Measurements from ENCODE around the gene CMKLR1.

The CMKLR1 gene

GRCh38 chr12:108352591-108352990 lies 13.5 kb upstream of the CMKLR1 start:
- no peak for TF ChIP-seq EZH2 (optimal IDR thresholded peaks at IDR 0.05; ENCODE audit: low read depth, low read length)
- TF ChIP-seq CTCF (IDR thresholded peaks at IDR 0.05; ENCODE audit: low read length), result no peak
- no peak for TF ChIP-seq EZH2phosphoT487 (IDR thresholded peaks at IDR 0.05; ENCODE audit: low read length)
- H3K9me3 ChIP-seq (replicated peaks; ENCODE audit: insufficient read depth, low read length), result no peaks in the 10 kb centered on the region
- no peaks in the 10 kb centered on the region for H3K79me2 ChIP-seq (ENCODE audit: low read length)
- no peaks in the 10 kb centered on the region for H3K36me3 ChIP-seq (replicated peaks; ENCODE audit: insufficient read depth, low read length)
- DNase-seq, result no peak
- H3K4me2 ChIP-seq (ENCODE audit: low read depth, low read length), result no peak overlapping the region
- H3K4me3 ChIP-seq (ENCODE audit: low read length), result no peak overlapping the region
- no peaks in the 10 kb centered on the region for H3K4me1 ChIP-seq (ENCODE audit: low read length)
- H4K20me1 ChIP-seq (ENCODE audit: insufficient read depth, low read length), result no peaks in the 10 kb centered on the region
- no peak overlapping the region for H3K27ac ChIP-seq (ENCODE audit: low read length)
- H3K27me3 ChIP-seq (replicated peaks; ENCODE audit: insufficient read depth, low read length), result no peaks in the 10 kb centered on the region
- no peak overlapping the region for H2AFZ ChIP-seq (ENCODE audit: low read length)
- H3K9me2 ChIP-seq (replicated peaks; ENCODE audit: insufficient read depth, low read length), result no peaks in the 10 kb centered on the region
- H3K9ac ChIP-seq (ENCODE audit: low read length), result no peak overlapping the region
- H3F3A ChIP-seq (ENCODE audit: insufficient read depth, low read length), result no peaks in the 10 kb centered on the region

DNA sequence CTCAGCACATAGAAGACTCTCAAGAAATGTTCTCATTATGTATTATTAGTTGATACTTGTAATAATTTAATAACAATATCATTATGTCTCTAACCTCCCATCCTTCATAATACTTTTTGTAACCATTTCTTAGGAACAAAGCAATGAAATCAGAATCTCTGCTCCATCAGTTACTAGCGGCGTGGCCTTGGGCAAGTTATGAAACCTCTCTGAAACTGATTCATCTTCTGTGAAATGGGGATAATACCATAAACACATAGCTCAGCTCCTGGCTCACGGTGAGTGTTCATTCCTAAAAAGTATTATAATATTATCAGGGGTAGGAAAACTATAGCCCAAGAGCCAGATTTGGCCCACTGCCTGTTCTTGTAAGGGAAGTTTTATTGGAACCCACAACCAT lies 11.4 kb upstream of the CMKLR1 start:
- Histone ChIP-seq H3K4me2 (ENCODE audit: low read depth, low read length) (no peak overlapping the region), H3K27me3 (replicated peaks; ENCODE audit: insufficient read depth, low read length) (no peaks in the 10 kb centered on the region), H4K20me1 (ENCODE audit: insufficient read depth, low read length) (no peaks in the 10 kb centered on the region), H3K36me3 (replicated peaks; ENCODE audit: insufficient read depth, low read length) (no peaks in the 10 kb centered on the region), H3K9ac (ENCODE audit: low read length) (no peak overlapping the region), H2AFZ (ENCODE audit: low read length) (no peak overlapping the region), H3K27ac (ENCODE audit: low read length) (no peak overlapping the region), H3K4me1 (ENCODE audit: low read length) (no peaks in the 10 kb centered on the region), H3F3A (ENCODE audit: insufficient read depth, low read length) (no peaks in the 10 kb centered on the region), H3K9me2 (replicated peaks; ENCODE audit: insufficient read depth, low read length) (no peaks in the 10 kb centered on the region), H3K4me3 (ENCODE audit: low read length) (no peak overlapping the region), H3K79me2 (ENCODE audit: low read length) (no peaks in the 10 kb centered on the region), H3K9me3 (replicated peaks; ENCODE audit: insufficient read depth, low read length) (no peaks in the 10 kb centered on the region)
- TF ChIP-seq EZH2phosphoT487 (IDR thresholded peaks at IDR 0.05; ENCODE audit: low read length) (no peak), EZH2 (optimal IDR thresholded peaks at IDR 0.05; ENCODE audit: low read depth, low read length) (no peak), CTCF (IDR thresholded peaks at IDR 0.05; ENCODE audit: low read length) (no peak)
- DNase-seq, result no peak

DNA sequence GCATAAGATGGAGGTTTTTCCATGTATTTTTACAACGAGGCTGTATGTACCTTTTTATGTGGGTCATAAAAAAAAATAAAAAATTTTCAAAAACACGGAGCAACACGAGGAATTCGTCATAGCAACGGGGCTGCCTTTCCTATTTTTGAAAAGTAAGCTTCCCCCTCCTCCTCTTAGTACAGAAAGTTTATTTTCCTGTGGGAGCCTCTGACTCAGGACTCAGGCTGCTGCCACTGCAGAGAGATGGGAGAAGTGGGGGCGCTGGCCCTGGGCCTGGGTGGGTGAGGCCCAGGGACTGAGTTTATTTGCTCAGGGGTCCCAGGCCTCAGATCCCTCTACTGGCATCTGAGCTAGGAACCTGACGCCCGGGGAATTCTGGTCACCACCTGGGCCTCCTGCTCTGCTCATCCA lies 10.2 kb upstream of the CMKLR1 start:
- Histone ChIP-seq H3K27ac (ENCODE audit: low read length) (no peak overlapping the region), H3K4me1 (ENCODE audit: low read length) (no peaks in the 10 kb centered on the region), H2AFZ (ENCODE audit: low read length) (no peak overlapping the region), H3F3A (ENCODE audit: insufficient read depth, low read length) (no peaks in the 10 kb centered on the region), H3K4me3 (ENCODE audit: low read length) (no peak overlapping the region), H3K9ac (ENCODE audit: low read length) (no peak overlapping the region), H3K27me3 (replicated peaks; ENCODE audit: insufficient read depth, low read length) (no peaks in the 10 kb centered on the region), H3K36me3 (replicated peaks; ENCODE audit: insufficient read depth, low read length) (no peaks in the 10 kb centered on the region), H3K79me2 (ENCODE audit: low read length) (no peaks in the 10 kb centered on the region), H3K9me2 (replicated peaks; ENCODE audit: insufficient read depth, low read length) (no peaks in the 10 kb centered on the region), H4K20me1 (ENCODE audit: insufficient read depth, low read length) (no peaks in the 10 kb centered on the region), H3K4me2 (ENCODE audit: low read depth, low read length) (no peak overlapping the region), H3K9me3 (replicated peaks; ENCODE audit: insufficient read depth, low read length) (no peaks in the 10 kb centered on the region)
- DNase-seq, result no peak
- TF ChIP-seq EZH2 (optimal IDR thresholded peaks at IDR 0.05; ENCODE audit: low read depth, low read length), result no peak
- TF ChIP-seq CTCF (IDR thresholded peaks at IDR 0.05; ENCODE audit: low read length), result no peak

Measured in MM.1S (cell line).